PC-9 (cell line): ENCODE measurements around the gene CMTM8. TPM values are rescaled to one million over a fixed set of nuclear protein-coding genes. Genes with fewer than 3 reads are reported as not detected.

Experiments used
- BruUV-seq: library from RNA; stranded (reverse); fragments of 400-500 nt; replicated peaks from 2 replicates; lab custom pipeline; 2021; lab: Mats Ljungman, UMichigan
- CTCF ChIA-PET: fragments of 300-600 bp; sonication (Branson Sonifier 250); formaldehyde crosslinking; loops from one replicate; lab custom pipeline; 2022; ENCODE audit warnings: antibody characterized with exemption; lab: Charles Lee
- POLR2A ChIA-PET: fragments of 300-600 bp; sonication (Branson Sonifier 250); formaldehyde crosslinking; loops from one replicate; lab custom pipeline; 2022; ENCODE audit warnings: antibody characterized with exemption; ENCODE audit not compliant: unreplicated experiment; lab: Charles Lee
- DNase-seq, 2 experiments: peaks; one replicate each; pipeline versions ENCODE4 v3.0.0 to v3.0.0-alpha.2; 2015 to 2022; ENCODE audit warnings: mixed read lengths in 1 of 2
- H2AFZ ChIP-seq: fragments of 200-600 bp; sonication (generic); 2 replicates; pipeline ENCODE4 v1.8.1; 2017; ENCODE audit warnings: antibody characterized with exemption
- H3F3A ChIP-seq: fragments of 200-600 bp; sonication (generic); 2 replicates; pipeline ENCODE4 v1.8.1; 2017; ENCODE audit warnings: antibody characterized with exemption, mild to moderate bottlenecking, low read depth; ENCODE audit not compliant: insufficient read depth
- H3K27ac ChIP-seq: fragments of 200-600 bp; sonication (generic); 2 replicates; pipeline ENCODE4 v1.6.1; 2016; ENCODE audit warnings: mixed run types
- H3K27me3 ChIP-seq: fragments of 200-600 bp; sonication (generic); 2 replicates; pipeline ENCODE4 v1.6.1; 2016; ENCODE audit warnings: low read depth, mixed run types; ENCODE audit not compliant: insufficient read depth
- H3K36me3 ChIP-seq: fragments of 200-600 bp; sonication (generic); 2 replicates; pipeline ENCODE4 v1.6.1; 2016; ENCODE audit warnings: low read depth, mixed run types
- H3K4me1 ChIP-seq: fragments of 200-600 bp; sonication (generic); replicated peaks from 2 replicates; pipeline ENCODE4 v1.6.1; 2016; ENCODE audit warnings: mixed run types; ENCODE audit not compliant: insufficient read depth
- H3K4me2 ChIP-seq: fragments of 200-600 bp; sonication (generic); 2 replicates; pipeline ENCODE4 v1.6.1; 2017; ENCODE audit warnings: mixed run types
- H3K4me3 ChIP-seq: fragments of 200-600 bp; sonication (generic); 2 replicates; pipeline ENCODE4 v1.6.1; 2016; ENCODE audit warnings: mixed run types
- H3K79me2 ChIP-seq: fragments of 200-600 bp; sonication (generic); 2 replicates; pipeline ENCODE4 v1.6.1; 2017; ENCODE audit warnings: low read depth, mixed run types
- H3K9me2 ChIP-seq: fragments of 200-600 bp; sonication (generic); 2 replicates; pipeline ENCODE4 v1.8.1; 2017; ENCODE audit warnings: mild to moderate bottlenecking; ENCODE audit not compliant: insufficient read depth
- H3K9me3 ChIP-seq: fragments of 200-600 bp; sonication (generic); 2 replicates; pipeline ENCODE4 v1.8.1; 2016; ENCODE audit warnings: low read depth; ENCODE audit not compliant: insufficient read depth
- H4K20me1 ChIP-seq: fragments of 200-600 bp; sonication (generic); 2 replicates; pipeline ENCODE4 v1.8.1; 2017; ENCODE audit not compliant: insufficient read depth
- CTCF ChIP-seq: fragments of 200-600 bp; sonication (generic); conservative IDR thresholded peaks from 2 replicates; pipeline ENCODE4 v1.6.1; 2017; ENCODE audit warnings: mixed run types, antibody characterized with exemption, mild to moderate bottlenecking, moderate library complexity
- EZH2 ChIP-seq: fragments of 200-600 bp; sonication (generic); IDR thresholded peaks from 2 replicates; pipeline ENCODE4 v1.8.0; 2017; ENCODE audit warnings: antibody characterized with exemption, low read depth
- intact Hi-C: fragments of 100-400 bp; cut with micrococcal nuclease; formaldehyde crosslinking; loops from one replicate; pipeline ENCODE4 v1.10.0; 2022; ENCODE audit not compliant: unreplicated experiment
- total RNA-seq: library from RNA; stranded (reverse); gene quantifications from 2 replicates; pipeline ENCODE4 v1.2.3, GENCODE V29; 2021

CMTM8 gene
- total RNA-seq, 1 experiment from 2014 or later: 17.8 TPM

DNA sequence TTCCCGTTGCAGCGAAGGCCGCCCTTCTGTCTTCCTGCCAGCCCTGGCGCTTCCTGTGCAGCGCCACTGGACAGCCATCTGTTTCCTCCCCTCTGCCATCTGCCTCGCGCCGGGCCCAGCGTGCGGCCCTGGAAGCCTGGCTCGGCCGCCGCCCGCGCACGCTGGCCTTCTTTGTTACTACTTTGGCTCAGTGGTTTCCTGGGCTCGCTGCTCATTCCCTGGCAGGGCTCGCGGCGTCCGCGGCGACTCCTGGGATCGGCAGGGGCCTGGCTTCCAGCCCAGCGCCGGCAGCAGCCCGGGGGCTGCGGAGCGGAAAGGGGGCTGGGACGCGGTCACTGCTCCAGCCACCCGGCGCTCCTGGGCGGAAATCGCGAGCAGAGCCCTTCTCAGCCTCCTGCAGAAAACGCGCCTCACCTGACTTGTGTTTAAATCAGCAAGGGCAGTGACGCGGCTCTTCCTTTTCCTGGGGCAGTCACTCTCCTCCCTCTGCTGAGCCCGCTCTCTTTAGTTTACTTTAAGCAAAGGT, 163.1 kb downstream of the CMTM8 start:
- no TSS peak for BruUV-seq
- peak overlapping the region; percentile 83 for H3K27ac ChIP-seq
- H3K4me3 ChIP-seq: peak overlapping the region; percentile 58
- H3K4me1 ChIP-seq: peaks cover 21% of the 10 kb centered on the region
- no peaks in the 10 kb centered on the region for H3K27me3 ChIP-seq
- H3F3A ChIP-seq: peaks cover 11% of the 10 kb centered on the region; the same call in 1 of the 2 replicates
- no peaks in the 10 kb centered on the region for H3K36me3 ChIP-seq
- CTCF ChIA-PET: no interaction called here
- intact Hi-C loops: loop anchor here (1.0 to 2.0 kb wide), 2 partner anchors 19 to 67 kb away; no protein-coding TSS in a partner anchor
- peak; percentile 53 to 67 for DNase-seq
- H3K9me3 ChIP-seq: no peaks in the 10 kb centered on the region
- no peaks in the 10 kb centered on the region for H4K20me1 ChIP-seq
- POLR2A ChIA-PET: no interaction called here
- peak overlapping the region; percentile 79 for H2AFZ ChIP-seq
- TF ChIP-seq CTCF (no peak), EZH2 (no peak)
- peak overlapping the region; percentile 91 for H3K4me2 ChIP-seq
- H3K9me2 ChIP-seq: no peaks in the 10 kb centered on the region
- H3K79me2 ChIP-seq: peaks cover 83% of the 10 kb centered on the region

DNA sequence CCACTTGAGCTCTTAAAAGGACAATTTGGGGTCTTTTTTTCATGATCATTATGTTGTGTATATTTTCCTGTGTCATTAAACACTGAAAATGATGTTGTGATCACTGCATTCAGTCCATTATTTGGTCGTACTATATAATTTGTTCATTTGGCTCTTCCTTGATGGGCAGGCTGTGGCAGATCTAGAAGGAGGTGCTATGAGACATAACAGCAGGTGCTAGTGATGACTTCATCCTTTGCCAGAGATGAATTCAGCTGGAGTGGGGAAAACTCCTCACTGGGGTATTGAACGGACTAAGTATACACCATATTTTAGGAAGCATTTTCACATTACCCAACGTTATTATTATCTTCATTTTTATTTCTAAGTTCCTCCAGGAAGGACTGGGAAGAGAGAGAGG, 165.2 kb downstream of the CMTM8 start:
- H3K9me3 ChIP-seq: no peaks in the 10 kb centered on the region
- H3K27ac ChIP-seq: no peak overlapping the region
- no peak overlapping the region for H3K4me2 ChIP-seq
- H4K20me1 ChIP-seq: no peaks in the 10 kb centered on the region
- H3K36me3 ChIP-seq: no peaks in the 10 kb centered on the region
- no peak overlapping the region for H3K4me3 ChIP-seq
- intact Hi-C loops: no loop called here
- no peak for TF ChIP-seq CTCF
- TF ChIP-seq EZH2: no peak
- H3K9me2 ChIP-seq: no peaks in the 10 kb centered on the region
- no peak overlapping the region for H2AFZ ChIP-seq
- ChIA-PET CTCF (no interaction called here), POLR2A (no interaction called here)
- H3K79me2 ChIP-seq: peaks cover 73% of the 10 kb centered on the region
- BruUV-seq: no TSS peak
- DNase-seq: no peak
- H3K4me1 ChIP-seq: peaks cover 21% of the 10 kb centered on the region
- no peaks in the 10 kb centered on the region for H3K27me3 ChIP-seq
- peaks cover 11% of the 10 kb centered on the region; the same call in 1 of the 2 replicates for H3F3A ChIP-seq

- H3K36me3 ChIP-seq: no peaks in the 10 kb centered on the region
- POLR2A ChIA-PET: no interaction called here
- no peak for DNase-seq
- H3K4me2 ChIP-seq: no peak overlapping the region
- peaks cover 21% of the 10 kb centered on the region for H3K4me1 ChIP-seq
- no peaks in the 10 kb centered on the region for H3K9me3 ChIP-seq
- H3K9me2 ChIP-seq: no peaks in the 10 kb centered on the region
- H3K27me3 ChIP-seq: no peaks in the 10 kb centered on the region
- H3K79me2 ChIP-seq: peaks cover 65% of the 10 kb centered on the region
- no peak for TF ChIP-seq CTCF
- TF ChIP-seq EZH2: no peak
- no peak overlapping the region for H3K27ac ChIP-seq
- no peak overlapping the region for H2AFZ ChIP-seq
- no peaks in the 10 kb centered on the region for H4K20me1 ChIP-seq
- H3F3A ChIP-seq: peaks cover 11% of the 10 kb centered on the region; the same call in 1 of the 2 replicates
- no peak overlapping the region for H3K4me3 ChIP-seq
- BruUV-seq: no TSS peak
- CTCF ChIA-PET: no interaction called here
- intact Hi-C loops: no loop called here
These were observed 166.2 kb downstream of the CMTM8 start for GRCh38 chr3:32404714-32405113.
